Measurements from ENCODE around the gene MYOG.

MYOG gene

DNA sequence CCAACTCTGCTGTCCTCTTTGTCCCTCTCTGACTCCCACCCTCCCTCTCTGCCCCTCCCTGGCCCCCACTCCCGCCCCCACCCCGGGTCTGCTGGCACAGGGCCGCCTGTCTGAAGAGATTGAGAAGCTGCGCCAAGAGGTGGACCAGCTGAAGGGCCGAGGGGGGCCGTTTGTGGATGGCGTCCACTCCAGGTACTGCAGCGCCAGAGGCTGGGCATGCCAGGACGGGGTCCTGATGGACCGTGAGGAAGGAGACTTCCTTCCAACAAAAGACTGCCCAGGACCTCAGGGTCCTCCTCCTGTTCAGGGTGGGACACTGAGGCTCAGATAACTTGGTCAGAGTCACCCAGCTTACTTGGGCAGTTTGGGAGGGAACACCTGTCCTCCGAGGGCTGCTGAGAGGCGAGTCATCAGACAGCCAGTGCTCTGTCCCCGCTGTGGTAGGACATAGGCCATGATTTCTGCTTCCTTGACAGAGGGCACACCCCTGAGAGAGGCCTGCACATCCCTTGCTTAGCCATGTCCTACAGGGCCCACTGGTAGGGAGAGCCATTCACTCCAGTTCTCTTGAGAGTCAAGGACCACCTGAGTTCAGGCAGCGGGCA is 36.1 kb downstream of the MYOG start:
- ATAC-seq = no peak
- TF ChIP-seq CSDC2 (CRISPR knock-in tag; IDR thresholded peaks at IDR 0.05) (no peak), ZNF8 (CRISPR knock-in tag; IDR thresholded peaks at IDR 0.05) (no peak), ESRRG (CRISPR knock-in tag; IDR thresholded peaks at IDR 0.05) (no peak), ZNF70 (CRISPR knock-in tag; IDR thresholded peaks at IDR 0.05) (no peak), ZNF565 (CRISPR knock-in tag; conservative IDR thresholded peaks at IDR 0.05; ENCODE audit: low read depth) (no peak)

DNA sequence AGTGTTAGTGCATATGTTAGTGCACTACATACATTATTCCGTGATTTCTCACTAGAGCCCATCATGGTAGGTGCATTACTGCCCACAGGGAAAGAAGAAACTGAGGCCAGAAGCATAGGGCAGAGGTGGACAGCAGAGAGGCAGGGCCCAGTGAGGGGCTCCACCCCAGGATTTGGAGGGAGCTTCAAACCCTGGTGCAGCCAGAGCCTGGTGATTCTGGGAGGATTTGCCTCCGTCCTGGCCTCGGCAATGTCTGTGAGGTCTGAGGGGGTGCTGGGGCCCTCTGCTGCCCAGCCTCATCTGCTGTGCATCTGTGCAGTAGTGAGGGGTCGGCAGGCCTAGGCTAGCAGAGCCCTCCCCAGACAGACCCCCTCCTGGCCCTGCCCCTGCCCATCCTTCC is 36.7 kb downstream of the MYOG start:
- TF ChIP-seq, protein P1, sequence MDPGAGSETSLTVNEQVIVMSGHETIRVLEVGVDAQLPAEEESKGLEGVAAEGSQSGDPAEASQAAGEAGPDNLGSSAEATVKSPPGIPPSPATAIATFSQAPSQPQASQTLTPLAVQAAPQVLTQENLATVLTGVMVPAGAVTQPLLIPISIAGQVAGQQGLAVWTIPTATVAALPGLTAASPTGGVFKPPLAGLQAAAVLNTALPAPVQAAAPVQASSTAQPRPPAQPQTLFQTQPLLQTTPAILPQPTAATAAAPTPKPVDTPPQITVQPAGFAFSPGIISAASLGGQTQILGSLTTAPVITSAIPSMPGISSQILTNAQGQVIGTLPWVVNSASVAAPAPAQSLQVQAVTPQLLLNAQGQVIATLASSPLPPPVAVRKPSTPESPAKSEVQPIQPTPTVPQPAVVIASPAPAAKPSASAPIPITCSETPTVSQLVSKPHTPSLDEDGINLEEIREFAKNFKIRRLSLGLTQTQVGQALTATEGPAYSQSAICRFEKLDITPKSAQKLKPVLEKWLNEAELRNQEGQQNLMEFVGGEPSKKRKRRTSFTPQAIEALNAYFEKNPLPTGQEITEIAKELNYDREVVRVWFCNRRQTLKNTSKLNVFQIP (CRISPR knock-in tag; IDR thresholded peaks at IDR 0.05; ENCODE audit: borderline replicate concordance, low read depth) = no peak
- TF ChIP-seq BACH2 (CRISPR knock-in tag; IDR thresholded peaks at IDR 0.05; ENCODE audit: borderline replicate concordance) (no peak), CSDC2 (CRISPR knock-in tag; IDR thresholded peaks at IDR 0.05) (no peak), ISL1 (CRISPR knock-in tag; IDR thresholded peaks at IDR 0.05) (no peak), RARB (CRISPR knock-in tag; IDR thresholded peaks at IDR 0.05) (no peak), TOX (CRISPR knock-in tag; IDR thresholded peaks at IDR 0.05; ENCODE audit: borderline replicate concordance) (no peak), ESRRG (CRISPR knock-in tag; IDR thresholded peaks at IDR 0.05) (no peak)
- no peak for ATAC-seq

DNA sequence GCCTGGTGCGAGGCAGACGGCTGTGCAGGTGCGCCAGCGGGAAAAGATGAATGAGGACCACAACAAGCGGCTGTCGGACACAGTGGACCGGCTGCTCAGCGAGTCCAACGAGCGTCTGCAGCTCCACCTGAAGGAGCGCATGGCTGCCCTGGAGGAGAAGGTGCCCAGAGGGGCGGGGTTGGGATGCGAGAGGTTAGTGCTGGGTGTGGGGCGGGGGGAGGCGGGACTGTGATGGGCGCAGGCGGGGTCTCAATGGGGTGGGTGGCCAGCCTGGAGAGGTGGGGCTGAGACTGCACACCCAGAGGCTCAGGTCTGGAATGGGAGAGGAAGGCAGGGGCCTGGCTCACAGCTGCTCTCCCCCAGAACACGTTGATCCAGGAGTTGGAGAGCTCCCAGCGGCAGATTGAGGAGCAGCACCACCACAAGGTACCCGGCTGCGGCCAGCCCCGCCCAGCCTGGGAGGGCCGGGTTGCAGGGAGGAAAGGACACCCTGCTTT is 37.2 kb downstream of the MYOG start:
- ATAC-seq = no peak
- TF ChIP-seq ZNF70 (CRISPR knock-in tag; IDR thresholded peaks at IDR 0.05) (no peak), ZNF565 (CRISPR knock-in tag; conservative IDR thresholded peaks at IDR 0.05; ENCODE audit: low read depth) (no peak), SNAI2 (CRISPR knock-in tag; IDR thresholded peaks at IDR 0.05) (no peak), ZNF8 (CRISPR knock-in tag; IDR thresholded peaks at IDR 0.05) (no peak), TCF4 (CRISPR knock-in tag; IDR thresholded peaks at IDR 0.05; ENCODE audit: borderline replicate concordance) (no peak), GLIS3 (CRISPR knock-in tag; IDR thresholded peaks at IDR 0.05) (no peak), ESRRG (CRISPR knock-in tag; IDR thresholded peaks at IDR 0.05) (no peak), PPARA (CRISPR knock-in tag; IDR thresholded peaks at IDR 0.05; ENCODE audit: borderline replicate concordance) (no peak), CSDC2 (CRISPR knock-in tag; IDR thresholded peaks at IDR 0.05) (no peak), ARNTL (CRISPR knock-in tag; IDR thresholded peaks at IDR 0.05; ENCODE audit: borderline replicate concordance, low read depth) (no peak), RARB (CRISPR knock-in tag; IDR thresholded peaks at IDR 0.05) (no peak), BACH2 (CRISPR knock-in tag; IDR thresholded peaks at IDR 0.05; ENCODE audit: borderline replicate concordance) (no peak)
- TF ChIP-seq, protein P1 (CRISPR knock-in tag; IDR thresholded peaks at IDR 0.05; ENCODE audit: borderline replicate concordance, low read depth) = no peak
- TF ChIP-seq, protein P2, sequence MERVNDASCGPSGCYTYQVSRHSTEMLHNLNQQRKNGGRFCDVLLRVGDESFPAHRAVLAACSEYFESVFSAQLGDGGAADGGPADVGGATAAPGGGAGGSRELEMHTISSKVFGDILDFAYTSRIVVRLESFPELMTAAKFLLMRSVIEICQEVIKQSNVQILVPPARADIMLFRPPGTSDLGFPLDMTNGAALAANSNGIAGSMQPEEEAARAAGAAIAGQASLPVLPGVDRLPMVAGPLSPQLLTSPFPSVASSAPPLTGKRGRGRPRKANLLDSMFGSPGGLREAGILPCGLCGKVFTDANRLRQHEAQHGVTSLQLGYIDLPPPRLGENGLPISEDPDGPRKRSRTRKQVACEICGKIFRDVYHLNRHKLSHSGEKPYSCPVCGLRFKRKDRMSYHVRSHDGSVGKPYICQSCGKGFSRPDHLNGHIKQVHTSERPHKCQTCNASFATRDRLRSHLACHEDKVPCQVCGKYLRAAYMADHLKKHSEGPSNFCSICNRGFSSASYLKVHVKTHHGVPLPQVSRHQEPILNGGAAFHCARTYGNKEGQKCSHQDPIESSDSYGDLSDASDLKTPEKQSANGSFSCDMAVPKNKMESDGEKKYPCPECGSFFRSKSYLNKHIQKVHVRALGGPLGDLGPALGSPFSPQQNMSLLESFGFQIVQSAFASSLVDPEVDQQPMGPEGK (CRISPR knock-in tag; IDR thresholded peaks at IDR 0.05; ENCODE audit: borderline replicate concordance) = no peak

DNA sequence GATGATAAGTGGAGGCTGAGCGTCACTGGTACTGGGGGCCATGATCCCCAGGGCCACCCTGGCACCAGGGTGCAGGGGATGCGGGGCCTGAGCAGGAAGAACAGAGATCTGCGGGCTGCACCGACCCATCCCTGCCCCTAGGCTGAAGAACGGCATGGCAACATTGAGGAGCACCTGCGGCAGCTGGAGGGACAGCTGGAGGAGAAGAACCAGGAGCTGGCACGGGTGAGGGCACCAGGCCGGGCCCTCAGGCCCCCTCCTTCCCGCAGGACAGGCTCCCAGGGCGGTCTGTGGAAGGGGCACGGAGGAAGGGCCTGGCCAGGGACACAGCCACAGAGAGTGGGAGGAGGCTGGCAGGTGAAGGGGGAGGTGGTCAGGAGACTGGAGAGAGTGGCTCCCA is 37.7 kb downstream of the MYOG start:
- TF ChIP-seq TCF4 (CRISPR knock-in tag; IDR thresholded peaks at IDR 0.05; ENCODE audit: borderline replicate concordance) = no peak
- no peak for TF ChIP-seq GLIS3 (CRISPR knock-in tag; IDR thresholded peaks at IDR 0.05)
- TF ChIP-seq ZNF70 (CRISPR knock-in tag; IDR thresholded peaks at IDR 0.05) = no peak
- no peak for TF ChIP-seq CSDC2 (CRISPR knock-in tag; IDR thresholded peaks at IDR 0.05)
- no peak for TF ChIP-seq TOX (CRISPR knock-in tag; IDR thresholded peaks at IDR 0.05; ENCODE audit: borderline replicate concordance)
- no peak for TF ChIP-seq ARNTL (CRISPR knock-in tag; IDR thresholded peaks at IDR 0.05; ENCODE audit: borderline replicate concordance, low read depth)
- TF ChIP-seq, protein P1 (CRISPR knock-in tag; IDR thresholded peaks at IDR 0.05; ENCODE audit: borderline replicate concordance, low read depth) = no peak
- TF ChIP-seq SNAI2 (CRISPR knock-in tag; IDR thresholded peaks at IDR 0.05) = no peak
- no peak for TF ChIP-seq BACH2 (CRISPR knock-in tag; IDR thresholded peaks at IDR 0.05; ENCODE audit: borderline replicate concordance)
- no peak for TF ChIP-seq ISL1 (CRISPR knock-in tag; IDR thresholded peaks at IDR 0.05)
- TF ChIP-seq ZNF565 (CRISPR knock-in tag; conservative IDR thresholded peaks at IDR 0.05; ENCODE audit: low read depth) = no peak
- ATAC-seq = no peak

Data from SK-N-SH treated with all-trans-retinoic acid at 6 μM for 48 hours (cell line).